Pancreas (tissue), 10 donors: Measurements from ENCODE around the gene RAB42. TPM values are rescaled to one million over a fixed set of nuclear protein-coding genes. Genes with fewer than 3 reads are reported as not detected.

Source experiments
- ATAC-seq, 4 donors: fragments of 200-7000 bp; cut with Tn5 transposase; one replicate each; pipeline versions ENCODE4 v1.8.0 to v1.9.1; 2020; ENCODE audit warnings: mild to moderate bottlenecking in 4 of 4, moderate library complexity in 4 of 4
- DNase-seq, 6 donors: peaks; one replicate each; pipeline ENCODE4 v3.0.0-alpha.2; 2020
- FAIRE-seq: peaks from 2 replicates; lab custom pipeline; 2012; peaks lifted over from hg19 to GRCh38; lab: Jason Lieb, UNC
- H3K27ac ChIP-seq, 4 donors: fragments of 200-600 bp; sonication (generic); 1 replicate in 3 of 4; 2 replicates in 1 of 4; pipeline versions ENCODE4 v1.5.0 to v1.8.0; 2020
- H3K27me3 ChIP-seq, 4 donors: fragments of 200-600 bp; one replicate each; pipeline ENCODE4 v1.8.0; 2021
- H3K36me3 ChIP-seq, 3 donors: fragments of 200-600 bp; sonication (generic) in 1 of 3; one replicate each; pipeline versions ENCODE4 v1.5.0 to v1.8.0; 2020 to 2021
- H3K4me1 ChIP-seq, 3 donors: fragments of 200-600 bp; one replicate each; pipeline ENCODE4 v1.8.0; 2021
- H3K4me3 ChIP-seq, 4 donors: fragments of 200-600 bp; sonication (generic) in 2 of 4; one replicate each; pipeline versions ENCODE4 v1.5.0 to v1.8.0; 2020 to 2021
- H3K9me3 ChIP-seq, 4 donors: fragments of 200-600 bp; one replicate each; pipeline ENCODE4 v1.8.0; 2021
- CTCF ChIP-seq, 4 donors: fragments of 200-600 bp; sonication (generic) in 3 of 4; IDR thresholded peaks; one replicate each; pipeline versions ENCODE4 v1.5.0 to v1.8.0; 2021; ENCODE audit warnings: antibody characterized with exemption in 4 of 4
- WGBS, 2 donors: extraction: QIAGEN DNeasy Blood & Tissue Kit; methylation state at CpG; one replicate each; pipeline ENCODE4 v1.1.7; 2013; 5-methylcytosine and 5-hydroxymethylcytosine counted together
- intact Hi-C, 3 donors: fragments of 100-400 bp; cut with DNase I; formaldehyde crosslinking; loops; one replicate each; pipeline versions ENCODE4 v1.11.1 to v1.14.2; 2022
- polyA plus RNA-seq, 2 donors: library from polyadenylated mRNA; stranded (reverse); fragments of 200-250 nt; gene quantifications; one replicate each; pipeline ENCODE4 v1.2.3, GENCODE V29; 2013
- total RNA-seq, 6 donors: library from RNA; stranded (reverse); fragmentation: NEBNext Ultra II Directional in 4 of 6; extraction: Animal tissue kit (Norgen Biotek cat#: 25700) in 4 of 6; gene quantifications; one replicate each; pipeline versions ENCODE4 v1.2.1 to v1.2.4, GENCODE V29; 2021 to 2023
- donor health status: healthy with polysubstance abuse.
- donor health status: DM: no; HTN: no; CAD: no; lungs with moderate emphysema.
- donor health status: DM: no; HTN: no; CAD: no.
- donor health status: control.
- donor health status: control.
- donor health status: Bipolar disorder and iron deficiency.
- donor health status: DM: yes; HTN: yes; CAD: no.
- donor health status: DM: no; HTN: no; CAD: no.
- donor health status: DM: no; HTN: no; CAD: no.
- donor health status: DM: yes; HTN: yes; CAD: no.

The RAB42 gene
- total and polyA plus RNA-seq, 8 donors = 0.14 to 3.0 (median 0.53) TPM

- FAIRE-seq (no peak), ATAC-seq (no peak), DNase-seq (no peak)
- Histone ChIP-seq H3K9me3 (no peaks in the 10 kb centered on the region), H3K4me1 (peaks cover 3 to 23% (median 5%) of the 10 kb centered on the region in 3 donors), H3K27me3 (no peaks in the 10 kb centered on the region), H3K36me3 (no peaks in the 10 kb centered on the region), H3K4me3 (no peak overlapping the region), H3K27ac (no peak overlapping the region)
- intact Hi-C loops = no loop called here
- 95 to 100% methylated on average over 1 of the region's 1 CpG for WGBS, 2 donors
- TF ChIP-seq CTCF (IDR thresholded peaks at IDR 0.05) = no peak
Measured at GRCh38 chr1:28640766-28641165, 48.7 kb downstream of the RAB42 start.

- Histone ChIP-seq H3K27me3 (no peaks in the 10 kb centered on the region), H3K9me3 (no peaks in the 10 kb centered on the region), H3K4me3 (peak overlapping the region; percentile 51 to 67 (median 54)), H3K4me1 (peaks cover 3 to 27% (median 5%) of the 10 kb centered on the region in 3 donors), H3K27ac (peak overlapping the region; percentile 86 to 92 (median 88)), H3K36me3 (no peaks in the 10 kb centered on the region)
- WGBS, 2 donors = 0 to 1% methylated on average over 26 of the region's 26 CpGs
- intact Hi-C loops = no loop called here
- DNase-seq (no peak), ATAC-seq (peak; percentile 20 to 53 (median 29)), FAIRE-seq (no peak)
- no peak for TF ChIP-seq CTCF (IDR thresholded peaks at IDR 0.05)
Measured at GRCh38 chr1:28642056-28642846, 50.2 kb downstream of the RAB42 start.

- intact Hi-C loops = no loop called here
- no peaks in the 10 kb centered on the region for H3K9me3 ChIP-seq
- WGBS, 2 donors = 0 to 1% methylated on average over 49 of the region's 49 CpGs
- DNase-seq (peak; percentile 91 to 97 (median 94)), FAIRE-seq (no peak), ATAC-seq (peak; percentile 92 to 97 (median 94))
- H3K4me1 ChIP-seq = peaks cover 3 to 33% (median 5%) of the 10 kb centered on the region in 3 donors
- no peaks in the 10 kb centered on the region for H3K36me3 ChIP-seq
- peak in 1 of 4 donors; percentile 18 for TF ChIP-seq CTCF (IDR thresholded peaks at IDR 0.05)
- H3K27me3 ChIP-seq = no peaks in the 10 kb centered on the region
- H3K4me3 ChIP-seq = peak within 1 kb of the TSS; percentile 51 to 67 (median 54)
- peak within 1 kb of the TSS; percentile 86 to 92 (median 88) for H3K27ac ChIP-seq
Measured at GRCh38 chr1:28642847-28643635, 51.0 kb downstream of the RAB42 start, which contains the start of gene TAF12. TAF12 (minus strand) TSS chr1:28643067; CDS start chr1:28622081, 20,986 bp downstream.

GRCh38 chr1:28644494-28644893 lies 52.4 kb downstream of the RAB42 start:
- Histone ChIP-seq H3K4me3 (peak overlapping the region in 2 of 4 donors; percentile 54 to 67), H3K9me3 (no peaks in the 10 kb centered on the region), H3K36me3 (no peaks in the 10 kb centered on the region), H3K27ac (peak overlapping the region in 3 of 4 donors; percentile 86 to 92 (median 87)), H3K27me3 (no peaks in the 10 kb centered on the region), H3K4me1 (peaks cover 3 to 36% (median 5%) of the 10 kb centered on the region in 3 donors)
- 84 to 89% methylated on average over 3 of the region's 3 CpGs for WGBS, 2 donors
- FAIRE-seq (no peak), DNase-seq (peak in 1 of 6 donors; percentile 3), ATAC-seq (no peak)
- intact Hi-C loops = no loop called here
- no peak for TF ChIP-seq CTCF (IDR thresholded peaks at IDR 0.05)

Other genes with a start within 250 kb of the RAB42 start
- 10 to 100 TPM; 13.5 to 25.8 (median 15.9) TPM for gene PHACTR4, start 222.5 kb upstream of the RAB42 start, total RNA-seq
- 10 to 100 TPM; 12.5 to 13.3 TPM for gene PHACTR4, start 222.5 kb upstream of the RAB42 start, polyA plus RNA-seq
- gene RCC1, start 86.2 kb upstream of the RAB42 start, total RNA-seq = 10 to 100 TPM in 4 of 6 donors, 1 to 10 TPM in 2; 5.4 to 18.5 (median 12.8) TPM
- gene RCC1, start 86.2 kb upstream of the RAB42 start, polyA plus RNA-seq = 10 to 100 TPM in 1 of 2 donors, 1 to 10 TPM in 1; 8.7 to 11.4 TPM
- 10 to 100 TPM in 3 of 6 donors, 1 to 10 TPM in 3; 5.5 to 12.2 (median 9.6) TPM for gene TRNAU1AP, start 39.2 kb upstream of the RAB42 start, total RNA-seq
- 10 to 100 TPM; 16.9 to 17.8 TPM for gene TRNAU1AP, start 39.2 kb upstream of the RAB42 start, polyA plus RNA-seq
- 10 to 100 TPM in 3 of 6 donors, 1 to 10 TPM in 3; 7.5 to 13.2 (median 9.7) TPM for gene TAF12, start 50.8 kb downstream of the RAB42 start, total RNA-seq
- gene TAF12, start 50.8 kb downstream of the RAB42 start, polyA plus RNA-seq = 10 to 100 TPM; 10.7 to 12.7 TPM
- not detected for gene RNU11, start 56.3 kb downstream of the RAB42 start, total RNA-seq
- gene RNU11, start 56.3 kb downstream of the RAB42 start, polyA plus RNA-seq = not detected
- 1 to 10 TPM; 3.6 to 7.7 (median 5.0) TPM for gene GMEB1, start 76.5 kb downstream of the RAB42 start, total RNA-seq
- gene GMEB1, start 76.5 kb downstream of the RAB42 start, polyA plus RNA-seq = 1 to 10 TPM; 2.2 TPM
- 10 to 100 TPM; 17.3 to 40.6 (median 23.6) TPM for gene YTHDF2, start 144.7 kb downstream of the RAB42 start, total RNA-seq
- gene YTHDF2, start 144.7 kb downstream of the RAB42 start, polyA plus RNA-seq = 10 to 100 TPM; 19.7 to 28.2 TPM
- under 1 TPM; 0.03 to 0.76 (median 0.21) TPM for gene OPRD1, start 219.9 kb downstream of the RAB42 start, total RNA-seq
- under 1 TPM; 0.15 to 0.70 TPM for gene OPRD1, start 219.9 kb downstream of the RAB42 start, polyA plus RNA-seq